22Rv1 (cell line): ENCODE data around the gene TNS1.

Experiments
- CTCF ChIP-seq: fragments of 450-650 bp; IDR thresholded peaks from 2 replicates; pipeline ENCODE4 v1.5.1; 2017; ENCODE audit warnings: mild to moderate bottlenecking
- ZFX ChIP-seq: fragments of 450-650 bp; IDR thresholded peaks from 2 replicates; pipeline ENCODE4 v1.6.1; 2017; ENCODE audit warnings: antibody characterized with exemption, borderline replicate concordance

GRCh38 chr2:217875138-217875537 lies 127.7 kb downstream of the TNS1 start:
- TF ChIP-seq CTCF (no peak), ZFX (no peak)
